ENCODE data around the gene USH2A.

USH2A gene

DNA sequence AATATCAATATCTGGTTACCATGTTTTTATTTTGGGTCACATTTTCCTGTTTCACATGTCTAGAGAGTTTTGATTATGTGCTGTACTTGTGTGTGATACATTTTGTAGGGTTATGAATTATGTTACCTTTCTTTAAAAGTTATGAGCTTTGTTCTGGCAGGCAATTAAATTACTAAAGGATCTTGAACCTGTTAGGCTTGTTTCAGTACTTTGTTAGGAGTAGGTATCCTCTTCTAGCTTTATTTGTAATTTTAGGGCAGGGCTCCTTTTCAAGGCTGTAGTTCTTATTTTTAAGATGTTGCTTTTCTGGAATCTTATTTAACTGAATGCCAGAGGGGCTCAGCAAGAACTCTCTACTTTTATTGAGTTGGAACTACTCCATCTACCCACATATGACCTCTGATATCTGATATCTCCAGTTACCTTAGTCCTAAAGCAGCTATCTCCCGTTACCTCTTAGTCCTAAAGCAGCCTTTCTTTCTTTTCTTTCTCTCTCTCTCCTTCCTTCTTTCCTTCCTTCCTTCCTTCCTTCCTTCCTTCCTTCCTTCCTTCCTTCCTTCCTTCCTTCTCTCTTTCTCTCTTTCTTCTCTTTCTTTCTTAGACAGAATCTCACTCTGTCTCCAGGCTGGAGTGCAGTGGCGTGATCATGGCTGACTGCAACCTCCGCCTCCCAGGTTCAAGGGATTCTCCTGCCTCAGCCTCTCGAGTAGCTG is 832.3 kb downstream of the USH2A start:
- DNase-seq (ENCODE audit: low spot score), result no peak

DNA sequence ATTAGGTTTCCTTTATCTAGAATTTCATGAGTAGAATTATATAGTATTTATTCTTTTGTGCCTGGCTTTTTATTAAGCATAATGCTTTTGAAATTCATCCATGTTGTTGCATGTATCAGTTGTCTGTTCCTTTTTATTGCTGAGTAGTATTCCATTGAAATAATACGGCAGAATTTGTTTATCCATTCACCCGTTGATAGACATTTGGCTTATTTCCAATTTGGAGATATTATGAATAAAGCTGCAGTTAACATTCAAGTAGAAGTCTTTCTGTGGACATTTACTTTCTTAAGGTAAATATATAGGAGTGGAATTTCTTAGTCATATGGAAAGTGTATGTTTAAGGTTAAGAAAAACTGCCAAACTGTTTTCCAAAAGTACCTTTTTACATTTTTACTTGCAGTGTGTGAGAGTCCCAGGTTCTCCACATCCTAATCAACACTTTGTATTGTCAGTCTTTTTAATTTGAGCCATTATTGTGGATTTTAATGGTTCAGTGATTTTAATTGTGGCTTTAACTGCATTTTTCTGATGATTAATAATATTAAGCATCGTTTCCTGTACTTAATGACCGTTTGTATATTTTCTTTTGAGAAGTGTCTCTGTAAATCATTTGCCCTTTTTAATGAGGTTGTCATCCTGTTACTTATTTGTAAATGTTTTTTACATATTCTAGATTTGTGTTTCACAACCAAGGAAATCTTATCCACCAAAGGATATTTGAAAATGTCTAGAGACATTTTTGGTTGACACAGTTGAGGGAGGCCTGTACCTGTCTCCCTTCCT is 833.4 kb downstream of the USH2A start:
- no peak for DNase-seq (ENCODE audit: low spot score)

DNA sequence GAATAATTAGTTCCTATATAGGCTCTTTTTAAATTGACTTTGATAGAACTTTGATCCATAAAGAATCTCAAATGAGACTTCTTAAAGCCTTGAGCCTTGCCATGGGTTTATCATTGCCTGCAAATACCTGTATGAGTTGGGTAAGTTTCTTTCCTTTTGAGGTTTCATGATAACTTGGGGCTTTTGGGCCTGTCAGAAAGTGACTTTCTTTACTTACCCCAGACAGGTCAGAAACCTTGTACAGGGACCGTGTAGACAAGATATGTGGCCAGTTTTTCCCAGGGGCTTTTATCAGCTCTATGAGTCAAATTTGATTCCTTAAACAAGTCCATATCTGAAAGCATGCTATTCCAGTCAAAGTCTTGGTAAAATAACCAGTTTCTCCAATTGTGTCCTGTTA is 838.9 kb downstream of the USH2A start:
- no peak for DNase-seq (ENCODE audit: low spot score)

DNA sequence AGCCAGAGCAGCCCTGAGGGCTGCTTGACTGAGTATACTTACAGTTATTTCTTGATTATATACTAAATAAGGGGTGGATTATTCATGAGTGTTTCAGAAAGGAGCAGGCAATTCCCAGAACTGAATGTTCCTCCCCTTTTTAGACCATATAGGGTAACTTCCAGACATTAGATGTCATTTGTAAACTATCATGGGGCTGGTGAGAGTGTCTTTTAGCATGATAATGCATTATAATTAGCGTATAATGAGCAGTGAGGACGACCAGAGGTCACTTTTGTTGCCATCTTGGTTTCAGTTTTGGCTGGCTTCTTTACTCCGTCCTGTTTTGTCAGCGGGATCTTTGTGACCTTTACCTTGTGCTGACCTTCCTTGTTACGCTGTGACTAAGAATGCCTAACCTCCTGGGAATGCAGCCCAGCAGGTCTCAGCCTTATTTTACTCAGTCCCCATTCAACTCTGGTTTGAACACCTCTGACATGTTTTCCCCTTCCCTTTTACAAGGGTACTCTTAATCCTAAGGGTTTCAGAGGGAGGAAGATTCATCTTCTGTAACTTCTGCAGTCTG is 840.0 kb downstream of the USH2A start:
- DNase-seq (ENCODE audit: low spot score), result no peak

DNA sequence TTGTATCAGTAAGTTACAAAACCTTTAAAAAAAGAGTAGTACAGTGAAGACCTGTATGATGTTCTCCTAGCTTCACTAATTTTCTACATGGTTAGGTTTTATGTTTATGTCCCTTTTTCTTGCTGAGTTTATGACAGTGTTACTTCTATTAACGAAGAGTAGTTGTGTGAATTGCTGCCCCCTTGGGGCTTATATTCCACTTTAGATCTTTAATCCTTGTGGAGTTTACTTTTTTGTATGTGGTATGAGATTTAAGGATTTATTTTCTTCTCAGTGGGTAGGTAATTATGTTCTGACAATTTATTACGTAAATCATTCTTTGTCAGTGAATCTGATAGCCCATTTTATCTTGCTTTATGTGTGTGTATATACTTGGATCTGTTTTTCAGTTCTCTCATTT is 841.4 kb downstream of the USH2A start:
- no peak for DNase-seq (ENCODE audit: low spot score)

Data from D341Med (cell line).